HEK293T (cell line): ENCODE results near the gene KRT74.

Source experiments
- BHLHE40 ChIP-seq: fragments of 450-650 bp; IDR thresholded peaks from 2 replicates; pipeline ENCODE4 v1.6.1; 2016; ENCODE audit warnings: mild to moderate bottlenecking, moderate library complexity, borderline replicate concordance
- ELF4 ChIP-seq: fragments of 450-650 bp; IDR thresholded peaks from 2 replicates; pipeline ENCODE4 v1.6.1; 2017; ENCODE audit warnings: antibody characterized with exemption
- FOXK2 ChIP-seq: fragments of 450-650 bp; IDR thresholded peaks from 2 replicates; pipeline ENCODE4 v1.6.1; 2016; ENCODE audit warnings: mild to moderate bottlenecking
- FOXM1 ChIP-seq: fragments of 450-650 bp; IDR thresholded peaks from 2 replicates; pipeline ENCODE4 v1.6.1; 2017; ENCODE audit warnings: mild to moderate bottlenecking, borderline replicate concordance
- L3MBTL2 ChIP-seq: fragments of 450-650 bp; conservative IDR thresholded peaks from 2 replicates; pipeline ENCODE4 v1.6.1; 2016; ENCODE audit warnings: mild to moderate bottlenecking

GRCh38 chr12:52542785-52543318 lies 30.8 kb downstream of the KRT74 start:
- no peak for TF ChIP-seq L3MBTL2
- no peak for TF ChIP-seq FOXK2
- TF ChIP-seq BHLHE40: no peak
- no peak for TF ChIP-seq ELF4
- no peak for TF ChIP-seq FOXM1
